Inferior parietal cortex (tissue), 1 donor: ENCODE data around the gene RAB26.

Source experiments
- DNase-seq: peaks from one replicate; pipeline ENCODE4 v3.0.0-alpha.2; 2016; ENCODE audit errors: extremely low spot score

The RAB26 gene

DNA sequence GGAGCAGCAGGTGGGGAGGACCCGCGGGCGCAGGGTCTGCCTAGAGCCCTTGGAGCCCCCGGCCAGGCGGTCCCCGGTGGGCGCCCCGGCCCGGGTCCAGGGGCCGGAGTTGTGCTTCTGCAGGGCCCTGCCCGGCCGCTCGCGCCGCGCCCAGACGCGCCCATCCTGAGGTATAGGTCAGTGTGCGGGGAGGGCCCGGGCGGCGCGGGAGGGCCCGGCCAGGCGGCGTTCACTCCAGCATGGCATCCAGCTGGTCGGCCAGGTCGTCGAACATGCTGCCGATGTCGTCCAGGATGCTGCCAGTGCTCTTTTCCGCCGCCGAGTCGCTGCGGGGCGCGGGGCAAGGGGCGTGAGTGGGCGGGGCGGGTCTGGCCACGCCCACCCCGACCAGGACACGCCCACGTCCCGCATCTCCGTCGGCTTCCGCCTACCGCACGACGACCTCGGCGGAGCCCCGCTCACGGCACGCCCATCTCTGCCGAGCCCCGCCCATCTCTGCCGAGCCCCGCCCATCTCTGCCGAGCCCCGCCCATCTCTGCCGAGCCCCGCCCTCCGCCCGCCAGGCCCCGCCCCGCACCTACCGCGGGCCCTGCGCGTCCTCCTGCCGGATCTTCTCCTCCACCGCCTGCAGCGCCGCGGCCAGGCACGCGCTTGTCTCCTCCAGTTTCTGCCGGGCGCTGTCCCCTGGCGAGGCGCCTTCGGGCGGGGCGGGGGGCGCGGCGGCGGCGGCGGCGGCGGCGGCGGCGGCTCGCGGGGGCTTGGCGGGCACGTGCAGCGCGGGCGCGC lies 30.1 kb downstream of the RAB26 start:
- no peak for DNase-seq

DNA sequence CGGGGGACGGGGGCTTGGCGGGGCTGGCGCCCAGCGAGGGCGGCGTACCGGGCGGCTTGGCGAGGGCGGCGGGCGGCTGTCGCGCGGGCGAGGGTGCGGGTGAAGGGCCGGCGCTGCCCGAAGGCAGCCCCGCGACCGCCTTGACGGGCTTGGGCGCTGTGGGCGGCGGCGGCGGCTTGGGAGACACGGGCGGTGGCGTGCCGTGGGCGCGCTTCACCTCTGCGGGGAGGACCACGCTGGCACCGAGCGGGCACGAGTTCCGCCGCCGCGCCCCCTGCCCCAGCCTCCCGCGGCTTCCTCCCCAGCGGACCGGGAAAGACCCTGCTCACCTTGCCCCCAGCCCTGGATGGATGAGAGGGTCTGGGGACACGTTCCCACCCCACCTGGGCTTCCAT lies 30.7 kb downstream of the RAB26 start:
- no peak for DNase-seq

GRCh38 chr16:2179576-2179975 lies 31.2 kb downstream of the RAB26 start:
- no peak for DNase-seq

GRCh38 chr16:2180461-2180860 lies 32.0 kb downstream of the RAB26 start:
- no peak for DNase-seq

DNA sequence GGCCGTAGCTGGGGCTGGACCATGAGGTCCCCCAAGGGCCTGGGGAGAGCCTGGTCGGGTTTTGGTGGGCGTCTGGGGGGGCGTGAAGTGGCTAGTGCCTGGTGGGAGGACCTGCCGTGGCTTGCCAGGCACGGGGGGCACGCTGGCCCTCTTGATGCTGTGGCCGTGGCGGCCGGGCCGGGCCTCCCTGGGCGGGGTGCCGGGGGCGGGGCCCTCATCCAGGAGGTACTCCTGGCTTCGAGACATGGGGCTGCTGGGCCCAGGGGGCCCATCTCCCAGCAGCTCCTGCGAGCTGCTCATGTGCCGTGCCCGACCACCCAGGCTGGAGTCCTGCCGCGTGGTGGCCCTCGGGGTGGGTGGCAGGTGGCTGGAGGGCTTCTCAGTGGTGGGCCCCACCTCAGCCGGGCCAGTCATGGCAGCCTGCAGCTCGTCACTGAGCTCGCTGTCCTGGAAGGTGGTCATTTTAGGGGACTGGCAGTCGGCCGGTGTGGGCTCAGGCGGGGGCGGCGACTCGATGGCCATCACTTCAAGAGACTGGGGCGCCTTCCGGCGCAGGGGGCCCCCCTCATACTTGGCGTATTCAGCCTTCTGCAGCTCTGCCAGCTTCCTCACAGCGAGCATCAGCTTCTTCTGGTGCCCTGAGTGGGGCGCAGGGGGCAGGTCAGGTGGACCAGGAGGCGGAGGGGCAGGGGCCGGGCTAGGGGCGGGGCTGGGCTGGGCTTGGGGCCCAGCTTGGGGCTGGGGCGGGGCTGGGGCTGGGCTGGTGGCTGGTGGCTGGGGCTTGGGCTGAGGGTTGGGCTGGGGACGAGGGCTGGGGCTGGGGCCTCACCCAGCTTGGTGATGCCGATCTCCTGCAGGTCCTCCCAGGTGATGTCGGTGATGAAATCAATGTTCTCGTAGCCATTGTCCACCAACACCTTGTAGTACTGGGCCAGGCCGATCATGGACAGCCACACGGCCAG lies 32.8 kb downstream of the RAB26 start:
- no peak for DNase-seq

DNA sequence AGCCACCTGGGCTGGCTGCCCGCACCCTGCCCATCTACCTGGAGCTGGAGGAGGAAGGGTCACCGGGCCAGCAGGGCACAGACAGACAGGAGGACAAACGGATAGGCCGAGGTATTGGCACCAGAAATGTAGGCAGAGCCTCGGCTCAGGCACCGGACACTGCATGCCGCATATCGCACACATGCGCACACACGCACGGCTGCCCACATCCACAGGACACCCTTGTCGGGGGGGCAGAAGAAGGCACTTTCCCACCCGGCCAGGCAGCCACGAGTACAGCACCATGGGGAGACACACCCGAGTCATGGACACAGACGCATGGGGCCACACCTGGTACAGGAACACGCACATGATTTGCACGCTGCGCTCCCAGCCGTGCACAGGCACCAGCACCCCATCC lies 33.5 kb downstream of the RAB26 start:
- no peak for DNase-seq

GRCh38 chr16:2183671-2184070 lies 35.2 kb downstream of the RAB26 start:
- no peak for DNase-seq

- DNase-seq = no peak
Measured at GRCh38 chr16:2184346-2184745, 35.9 kb downstream of the RAB26 start.

GRCh38 chr16:2184962-2185361 lies 36.5 kb downstream of the RAB26 start:
- no peak for DNase-seq

GRCh38 chr16:2186064-2186463 lies 37.6 kb downstream of the RAB26 start:
- no peak for DNase-seq

- no peak for DNase-seq
Measured at GRCh38 chr16:2186505-2186904, 38.1 kb downstream of the RAB26 start.

DNA sequence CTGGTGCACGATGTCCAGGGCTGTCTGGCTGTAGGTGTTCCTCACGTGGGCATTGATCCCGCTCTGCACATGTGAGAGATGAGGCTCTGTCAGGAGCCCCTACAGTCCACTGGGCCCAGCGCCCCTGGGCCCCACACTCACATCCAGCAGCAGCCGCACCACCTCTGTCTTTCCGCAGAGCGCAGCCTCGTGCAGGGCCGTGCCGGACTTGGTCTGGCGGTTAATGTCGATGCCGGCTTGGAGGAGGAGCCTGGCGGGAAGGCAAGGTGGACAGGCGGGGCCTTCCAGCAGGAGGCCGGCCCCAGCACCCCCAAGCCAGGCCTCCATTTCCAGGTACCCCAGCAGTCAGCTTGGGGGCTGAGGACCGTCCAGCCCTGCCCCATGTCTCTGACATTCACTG lies 38.8 kb downstream of the RAB26 start:
- DNase-seq = no peak

DNA sequence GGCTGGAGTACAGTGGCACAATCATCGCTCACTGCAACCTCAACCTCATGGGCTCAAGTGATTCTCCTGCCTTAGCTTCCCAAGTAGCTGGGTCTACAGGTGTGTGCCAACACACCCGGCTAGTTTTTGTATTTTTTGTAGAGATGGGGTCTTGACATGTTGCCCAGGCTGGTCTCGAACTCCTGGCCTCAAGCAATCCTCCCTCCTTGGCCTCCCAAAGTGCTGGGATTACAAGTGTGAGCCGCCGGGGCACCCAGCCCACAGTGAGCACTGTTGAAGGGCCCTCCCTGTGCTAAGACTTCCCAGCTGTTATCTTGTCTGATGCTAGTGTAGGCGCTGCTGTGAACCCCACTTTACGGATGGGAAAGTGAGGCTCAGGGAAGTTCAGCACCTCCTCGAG lies 40.0 kb downstream of the RAB26 start:
- DNase-seq = no peak

DNA sequence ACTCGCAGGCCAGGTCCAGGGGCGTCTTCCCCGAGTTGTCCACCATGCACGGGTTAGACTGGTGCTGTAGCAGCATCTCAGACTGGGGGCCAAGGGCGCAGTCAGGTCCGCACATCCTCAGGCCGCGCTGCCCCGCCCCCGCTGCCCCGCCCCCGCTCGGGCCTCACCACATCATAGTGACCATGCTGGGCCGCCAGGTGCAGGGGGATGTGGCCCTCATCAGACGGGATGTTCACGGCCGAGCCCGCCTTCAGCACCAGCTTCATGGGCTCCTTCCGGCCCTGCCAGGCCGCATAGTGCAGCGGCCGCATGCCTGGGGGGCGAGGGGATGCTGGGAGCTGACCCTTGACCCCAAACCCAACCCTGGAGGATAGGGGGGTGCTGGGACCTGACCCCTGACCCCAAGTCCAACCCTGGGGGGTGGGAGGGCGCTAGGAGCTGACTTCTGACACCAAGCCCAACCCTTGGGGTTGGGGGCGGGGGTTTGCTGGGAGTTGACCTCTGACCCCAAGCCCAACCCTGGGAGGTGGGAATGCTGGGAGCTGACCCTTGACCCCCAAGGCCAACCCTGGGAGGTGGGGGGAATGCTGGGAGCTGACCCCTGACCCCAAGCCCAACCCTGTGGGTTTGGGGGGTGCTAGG lies 40.9 kb downstream of the RAB26 start:
- no peak for DNase-seq

DNA sequence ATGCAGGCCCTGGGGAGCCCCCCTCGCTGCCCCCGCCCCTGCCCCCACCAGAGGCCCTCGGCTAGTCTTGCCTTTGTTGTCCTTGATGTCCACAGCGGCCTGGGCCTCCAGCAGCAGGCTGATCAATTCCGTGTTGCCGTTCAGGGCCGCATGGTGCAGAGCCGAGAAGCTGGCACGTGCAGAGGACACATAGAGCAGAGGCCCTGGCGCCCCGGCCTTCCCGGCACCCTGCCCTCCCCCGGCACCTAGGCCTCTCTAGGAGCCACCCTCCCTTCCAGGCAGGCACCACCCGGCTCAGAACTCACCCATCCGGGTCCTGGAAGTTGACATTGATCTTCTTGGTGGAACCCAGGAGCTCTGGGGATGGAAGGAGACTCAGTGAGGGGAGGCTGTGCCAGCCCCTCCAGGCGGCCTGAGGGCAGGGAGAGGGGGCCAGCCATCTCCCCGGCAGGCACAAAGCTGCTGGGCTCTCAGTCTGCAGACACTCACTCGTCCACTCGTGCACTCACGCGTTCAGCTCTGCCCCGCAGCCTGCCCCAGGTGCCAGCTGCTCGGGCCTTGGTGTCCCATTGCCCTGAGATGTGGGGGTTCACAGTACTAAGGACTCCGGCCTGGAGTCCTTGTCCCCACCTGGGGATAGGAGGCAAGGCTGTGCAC lies 41.7 kb downstream of the RAB26 start:
- DNase-seq = no peak

- no peak for DNase-seq
Measured at GRCh38 chr16:2190659-2191445, 42.4 kb downstream of the RAB26 start.

DNA sequence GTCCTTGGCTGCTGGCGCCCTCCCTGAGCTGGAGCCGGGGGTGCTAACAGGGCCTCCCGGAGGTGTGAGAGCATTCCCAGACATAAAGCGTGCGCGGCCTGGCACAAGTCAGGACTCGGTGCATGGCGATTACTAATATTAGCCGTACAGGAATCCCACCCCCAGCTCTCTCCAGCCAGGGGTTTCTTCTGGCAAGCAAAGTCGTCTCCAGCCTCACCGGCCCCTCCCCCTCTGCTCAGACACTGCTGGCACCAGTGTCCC lies 43.0 kb downstream of the RAB26 start:
- DNase-seq = no peak

DNA sequence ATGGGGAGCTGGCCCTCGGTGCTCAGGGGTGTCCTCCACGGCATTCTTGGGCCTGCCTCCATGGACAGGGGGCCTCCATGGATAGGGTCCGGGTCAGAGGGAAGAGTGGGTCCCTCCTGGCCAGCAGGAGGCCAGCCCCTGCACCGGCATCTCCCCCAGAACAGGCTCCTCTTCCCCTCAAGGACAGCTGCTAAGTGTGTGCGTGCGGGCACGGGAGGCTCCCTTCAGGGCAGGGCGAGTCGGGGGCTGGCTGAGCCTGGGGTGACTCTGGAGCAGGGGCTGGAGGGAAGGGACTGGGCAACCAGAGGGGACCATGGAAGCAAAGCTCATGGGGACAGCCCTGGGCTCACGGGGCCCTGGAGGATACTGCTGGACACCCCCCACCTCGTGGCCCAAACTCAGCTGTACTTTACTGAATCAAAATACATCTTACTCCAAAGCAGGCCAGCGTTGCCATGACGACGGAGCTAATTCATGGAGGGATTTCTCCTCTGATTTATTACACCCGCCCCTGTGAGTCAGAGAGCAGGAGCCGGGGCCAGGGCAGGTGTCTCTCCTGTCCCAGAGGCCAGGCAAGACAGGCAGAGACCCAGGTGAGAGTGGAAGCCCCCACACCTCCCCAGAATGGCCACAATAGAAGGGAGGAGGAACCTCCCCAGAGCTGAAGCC lies 45.9 kb downstream of the RAB26 start:
- DNase-seq = no peak

DNA sequence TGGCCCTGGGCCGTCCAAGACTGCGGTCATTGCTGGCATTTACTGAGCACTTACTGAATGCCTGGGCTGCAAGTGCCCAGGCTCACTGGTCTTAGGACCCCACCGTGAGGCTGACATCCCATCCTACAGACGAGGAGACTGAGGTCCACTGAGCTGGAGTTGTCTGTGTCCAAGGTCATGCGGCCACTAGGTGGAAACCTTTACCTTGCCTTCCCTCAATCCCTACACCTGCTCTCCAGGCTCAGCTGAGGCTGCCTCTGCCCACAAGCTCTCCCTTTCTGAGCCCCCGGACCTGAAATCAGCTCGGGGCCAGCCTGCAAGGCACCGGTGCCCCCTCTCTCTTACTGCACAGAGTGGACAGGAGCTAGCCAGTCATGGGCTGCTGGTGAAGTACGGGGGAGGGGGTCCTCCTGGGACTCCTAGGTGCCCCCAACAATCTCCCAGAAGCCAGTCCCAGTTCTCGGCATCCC lies 46.5 kb downstream of the RAB26 start:
- DNase-seq = no peak

- no peak for DNase-seq
Measured at GRCh38 chr16:2195322-2196161, 47.1 kb downstream of the RAB26 start.
